HUES64 (cell line): ENCODE data around the gene SCRN3.

Experiments
- H3K27ac ChIP-seq: 2 replicates; pipeline ENCODE4 v1.7.0; 2013; ENCODE audit warnings: low read depth, low read length, inconsistent platforms
- H3K27me3 ChIP-seq: 2 replicates; pipeline ENCODE4 v1.6.1; 2013; ENCODE audit warnings: mild to moderate bottlenecking, low read length; ENCODE audit not compliant: insufficient read depth
- H3K36me3 ChIP-seq: 2 replicates; pipeline ENCODE4 v1.6.1; 2013; ENCODE audit warnings: mild to moderate bottlenecking, low read length; ENCODE audit not compliant: insufficient read depth
- H3K4me1 ChIP-seq: 2 replicates; pipeline ENCODE4 v1.6.1; 2013; ENCODE audit warnings: mild to moderate bottlenecking, low read length, moderate library complexity; ENCODE audit not compliant: insufficient read depth
- H3K4me3 ChIP-seq: 2 replicates; pipeline ENCODE4 v1.5.1; 2013; ENCODE audit warnings: mild to moderate bottlenecking, low read length, moderate library complexity
- H3K9ac ChIP-seq: 2 replicates; pipeline ENCODE4 v1.6.1; 2013; ENCODE audit warnings: mild to moderate bottlenecking, low read depth, low read length
- H3K9me3 ChIP-seq: 2 replicates; pipeline ENCODE4 v1.6.1; 2013; ENCODE audit warnings: low read depth, low read length; ENCODE audit not compliant: insufficient read depth
- WGBS: fragments of 150-250, 120-280 bp; methylation state at CpG from one replicate; pipeline ENCODE4 v1.1.7; 2013; ENCODE audit warnings: missing lambda C conversion rate; 5-methylcytosine and 5-hydroxymethylcytosine counted together

SCRN3 gene

DNA sequence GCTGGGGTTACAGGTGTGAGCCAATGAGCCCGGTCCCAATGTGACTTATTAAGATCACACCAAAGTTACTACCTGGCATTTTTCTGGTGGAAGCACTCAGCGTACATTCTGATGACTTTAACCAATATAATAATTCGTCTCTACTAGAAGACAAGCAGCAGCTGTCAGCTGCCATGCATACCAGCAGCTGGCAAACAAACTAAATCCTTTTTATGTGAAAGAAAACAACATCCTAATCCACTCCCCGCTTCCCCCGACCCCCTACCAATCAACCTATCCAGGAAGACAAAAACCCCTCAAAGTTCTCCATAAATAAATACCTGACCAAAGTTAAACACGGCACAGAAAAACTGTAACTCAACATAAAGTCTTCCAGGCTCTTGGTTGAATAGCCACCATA, 49.2 kb downstream of the SCRN3 start:
- no peak overlapping the region for H3K27ac ChIP-seq
- peaks cover 12% of the 10 kb centered on the region for H3K4me1 ChIP-seq
- WGBS, result 75% methylated on average over 6 of the region's 6 CpGs
- no peak overlapping the region for H3K4me3 ChIP-seq
- H3K9ac ChIP-seq, result no peak overlapping the region
- H3K36me3 ChIP-seq, result 0 out of 2 replicates have a peak, but pooled peaks cover 4% of the 10 kb centered on the region
- H3K9me3 ChIP-seq, result no peaks in the 10 kb centered on the region
- H3K27me3 ChIP-seq, result no peaks in the 10 kb centered on the region

GRCh38 chr2:174445248-174445647, 49.7 kb downstream of the SCRN3 start:
- WGBS, result 96% methylated on average over 2 of the region's 3 CpGs
- Histone ChIP-seq H3K27me3 (no peaks in the 10 kb centered on the region), H3K9ac (no peak overlapping the region), H3K4me1 (peaks cover 12% of the 10 kb centered on the region), H3K9me3 (no peaks in the 10 kb centered on the region), H3K36me3 (no peaks in the 10 kb centered on the region), H3K27ac (no peak overlapping the region), H3K4me3 (no peak overlapping the region)

DNA sequence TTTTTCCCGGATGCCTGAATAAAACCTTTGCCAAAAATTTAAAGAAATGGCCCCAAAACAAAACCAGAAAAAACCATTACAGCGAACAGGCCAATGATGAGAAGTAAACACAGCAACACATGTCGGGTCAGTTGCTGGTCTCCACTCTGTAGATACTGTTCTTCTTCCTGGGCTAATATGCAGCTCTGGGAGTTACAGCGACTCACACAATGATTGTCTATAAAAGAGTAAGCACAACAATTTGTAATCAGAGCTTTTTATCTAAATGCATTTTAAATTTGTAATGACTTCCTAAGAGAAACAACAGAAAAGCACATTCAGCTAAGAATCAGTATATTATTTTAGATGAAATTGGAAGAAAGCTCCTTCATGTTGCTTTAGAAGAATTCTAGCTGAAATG, 51.0 kb downstream of the SCRN3 start:
- H3K36me3 ChIP-seq, result no peaks in the 10 kb centered on the region
- no peak overlapping the region for H3K9ac ChIP-seq
- peaks cover 12% of the 10 kb centered on the region for H3K4me1 ChIP-seq
- H3K9me3 ChIP-seq, result no peaks in the 10 kb centered on the region
- no peak overlapping the region for H3K27ac ChIP-seq
- no peak overlapping the region for H3K4me3 ChIP-seq
- WGBS, result 84% methylated on average over 4 of the region's 4 CpGs
- H3K27me3 ChIP-seq, result no peaks in the 10 kb centered on the region

- H3K27ac ChIP-seq, result no peak overlapping the region
- no peaks in the 10 kb centered on the region for H3K27me3 ChIP-seq
- no peak overlapping the region for H3K4me3 ChIP-seq
- 88% methylated on average over 2 of the region's 2 CpGs for WGBS
- H3K36me3 ChIP-seq, result no peaks in the 10 kb centered on the region
- H3K9ac ChIP-seq, result no peak overlapping the region
- H3K9me3 ChIP-seq, result no peaks in the 10 kb centered on the region
- peaks cover 6% of the 10 kb centered on the region for H3K4me1 ChIP-seq
Observed at GRCh38 chr2:174449033-174449432, 53.5 kb downstream of the SCRN3 start.

- H3K27ac ChIP-seq, result no peak overlapping the region
- H3K4me3 ChIP-seq, result no peak overlapping the region
- H3K9me3 ChIP-seq, result no peaks in the 10 kb centered on the region
- no peaks in the 10 kb centered on the region for H3K27me3 ChIP-seq
- no peaks in the 10 kb centered on the region for H3K36me3 ChIP-seq
- WGBS, result 91% methylated on average over 3 of the region's 4 CpGs
- H3K9ac ChIP-seq, result no peak overlapping the region
- H3K4me1 ChIP-seq, result no peaks in the 10 kb centered on the region
Observed at GRCh38 chr2:174450021-174450816, 54.7 kb downstream of the SCRN3 start.

- Histone ChIP-seq H3K4me1 (no peaks in the 10 kb centered on the region), H3K27ac (no peak overlapping the region), H3K36me3 (no peaks in the 10 kb centered on the region), H3K9ac (no peak overlapping the region), H3K9me3 (no peaks in the 10 kb centered on the region), H3K4me3 (no peak overlapping the region), H3K27me3 (no peaks in the 10 kb centered on the region)
- WGBS, result 93% methylated on average over 2 of the region's 2 CpGs
Observed at GRCh38 chr2:174454566-174454965, 59.0 kb downstream of the SCRN3 start.

DNA sequence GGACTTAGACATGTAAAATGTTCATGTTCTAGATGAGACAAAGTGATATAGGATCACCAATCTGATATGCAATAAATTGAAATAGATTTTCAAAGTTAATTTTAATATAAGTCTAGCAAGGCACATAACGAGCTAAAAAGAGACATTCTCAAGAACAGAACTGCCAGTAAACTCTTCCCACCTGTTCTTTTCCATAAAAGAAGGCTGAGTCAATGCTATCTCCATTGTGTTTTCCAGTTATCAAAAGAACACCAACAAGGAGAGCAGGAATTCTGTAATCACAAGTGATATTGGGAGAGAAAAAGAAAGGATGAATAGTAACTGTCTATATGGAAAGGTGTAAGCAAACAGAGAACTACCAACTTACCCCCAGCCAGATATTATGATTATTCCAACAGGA, 65.7 kb downstream of the SCRN3 start:
- H3K9ac ChIP-seq, result no peak overlapping the region
- H3K9me3 ChIP-seq, result no peaks in the 10 kb centered on the region
- WGBS, result 86% methylated on average over 1 of the region's 1 CpG
- no peaks in the 10 kb centered on the region for H3K36me3 ChIP-seq
- H3K27me3 ChIP-seq, result no peaks in the 10 kb centered on the region
- H3K27ac ChIP-seq, result no peak overlapping the region
- H3K4me3 ChIP-seq, result no peak overlapping the region
- H3K4me1 ChIP-seq, result no peaks in the 10 kb centered on the region

DNA sequence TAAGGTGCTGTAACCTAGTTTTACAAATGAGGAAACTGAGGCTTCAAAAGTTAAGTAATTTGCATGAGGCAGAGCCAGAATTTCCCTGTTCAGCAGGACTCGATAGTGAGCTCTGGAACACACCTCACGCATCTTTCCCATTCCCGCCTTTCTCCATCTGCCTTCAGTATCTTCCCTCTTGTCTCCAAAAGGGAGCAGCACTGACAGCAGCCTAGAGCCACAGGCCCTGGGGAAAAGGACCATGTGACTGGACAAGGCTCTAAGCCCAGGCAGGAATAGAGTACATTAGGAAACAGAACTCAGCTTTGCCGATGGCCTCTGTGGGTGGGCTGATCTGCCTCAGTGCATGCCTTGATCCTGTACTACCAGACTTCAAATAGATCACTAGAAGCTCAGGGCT, 69.8 kb downstream of the SCRN3 start:
- WGBS, result 83% methylated on average over 4 of the region's 4 CpGs
- Histone ChIP-seq H3K9ac (no peak overlapping the region), H3K9me3 (no peaks in the 10 kb centered on the region), H3K4me3 (no peak overlapping the region), H3K27me3 (no peaks in the 10 kb centered on the region), H3K36me3 (no peaks in the 10 kb centered on the region), H3K4me1 (no peaks in the 10 kb centered on the region), H3K27ac (no peak overlapping the region)

- WGBS, result 87% methylated on average over 3 of the region's 3 CpGs
- Histone ChIP-seq H3K27ac (no peak overlapping the region), H3K4me1 (no peaks in the 10 kb centered on the region), H3K4me3 (no peak overlapping the region), H3K36me3 (no peaks in the 10 kb centered on the region), H3K9me3 (no peaks in the 10 kb centered on the region), H3K27me3 (no peaks in the 10 kb centered on the region), H3K9ac (no peak overlapping the region)
Observed at GRCh38 chr2:174473796-174474195, 78.3 kb downstream of the SCRN3 start.

DNA sequence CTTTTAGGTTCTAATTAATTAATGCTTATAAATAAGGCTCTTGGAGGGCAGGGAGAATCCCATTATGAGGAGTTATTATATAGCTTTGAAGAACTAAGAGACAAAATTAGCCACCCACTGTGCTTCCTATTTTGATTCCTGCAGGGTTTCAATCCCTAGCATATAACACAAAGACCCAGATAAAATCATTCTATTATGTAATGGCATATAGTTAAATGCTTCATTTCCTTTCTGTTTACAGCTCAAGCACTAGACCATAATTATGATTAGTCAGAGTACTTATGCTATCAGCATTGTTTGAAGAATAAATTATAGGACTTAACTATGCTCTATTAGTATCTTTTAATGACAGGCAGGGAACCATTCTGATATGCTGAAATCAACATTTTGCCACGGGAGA, 82.2 kb downstream of the SCRN3 start:
- 90% methylated on average over 1 of the region's 1 CpG for WGBS
- H3K4me1 ChIP-seq, result no peaks in the 10 kb centered on the region
- H3K4me3 ChIP-seq, result no peak overlapping the region
- no peaks in the 10 kb centered on the region for H3K27me3 ChIP-seq
- no peaks in the 10 kb centered on the region for H3K9me3 ChIP-seq
- H3K27ac ChIP-seq, result no peak overlapping the region
- no peak overlapping the region for H3K9ac ChIP-seq
- no peaks in the 10 kb centered on the region for H3K36me3 ChIP-seq
